SK-N-SH (cell line): ENCODE results near the gene XKR7. TPM values are rescaled to one million over a fixed set of nuclear protein-coding genes. Genes with fewer than 3 reads are reported as not detected.

ENCODE experiments used
- CTCF ChIA-PET: fragments of 300-600, 350-600 bp; formaldehyde crosslinking; extraction: SDS; loops from one replicate; lab custom pipeline; 2021; lab: Yijun Ruan, JAX
- POLR2A ChIA-PET: fragments of 350-600 bp; sonication (Branson Sonifier 250); formaldehyde crosslinking; extraction: SDS; loops from one replicate; lab custom pipeline; 2020; ENCODE audit warnings: antibody characterized with exemption, inconsistent platforms; lab: Yijun Ruan, JAX
- DNase-seq: peaks from one replicate; pipeline ENCODE4 v3.0.0; 2012
- H2AFZ ChIP-seq: fragments of 200-600 bp; sonication (generic); 2 replicates; pipeline ENCODE4 v1.8.1; 2016; ENCODE audit warnings: antibody characterized with exemption, mild to moderate bottlenecking, low read depth
- H3F3A ChIP-seq: fragments of 200-600 bp; sonication (generic); replicated peaks from 2 replicates; pipeline ENCODE3; 2016; ENCODE audit warnings: antibody characterized with exemption, mild to moderate bottlenecking; ENCODE audit not compliant: insufficient read depth
- H3K27ac ChIP-seq, 2 experiments: fragments of 200-500 bp in 1 of 2; fragments of 200-600 bp in 1 of 2; sonication (Bioruptor generic) in 1 of 2; sonication (generic), shearing (Covaris generic) in 1 of 2; 2 replicates each; pipeline versions ENCODE4 v1.5.1 to v1.6.1; 2014 to 2016; ENCODE audit warnings: low read depth in 2 of 2, inconsistent platforms in 1 of 2, low read length in 1 of 2, mild to moderate bottlenecking in 1 of 2, mixed read lengths in 1 of 2
- H3K27me3 ChIP-seq: fragments of 200-600 bp; sonication (generic), shearing (Covaris generic); 2 replicates; pipeline ENCODE4 v1.6.1; 2016; ENCODE audit warnings: mixed run types; ENCODE audit not compliant: insufficient read depth
- H3K36me3 ChIP-seq, 2 experiments: fragments of 200-500 bp in 1 of 2; fragments of 200-600 bp in 1 of 2; sonication (Bioruptor generic) in 1 of 2; sonication (generic) in 1 of 2; replicated peaks in 1 of 2; 2 replicates each; pipeline versions ENCODE3 to v1.5.1; 2014 to 2016; ENCODE audit warnings: low read length in 1 of 2, mild to moderate bottlenecking in 1 of 2; ENCODE audit not compliant: insufficient read depth in 2 of 2, control insufficient read depth in 1 of 2
- H3K4me1 ChIP-seq, 2 experiments: fragments of 200-500 bp in 1 of 2; fragments of 200-600 bp in 1 of 2; sonication (Bioruptor generic) in 1 of 2; sonication (generic), shearing (Covaris generic) in 1 of 2; 2 replicates each; pipeline versions ENCODE4 v1.5.1 to v1.6.1; 2014 to 2016; ENCODE audit warnings: low read depth in 1 of 2, low read length in 1 of 2, mixed run types in 1 of 2; ENCODE audit not compliant: insufficient read depth in 2 of 2, control insufficient read depth in 1 of 2
- H3K4me2 ChIP-seq: fragments of 200-600 bp; sonication (generic), shearing (Covaris generic); 2 replicates; pipeline ENCODE4 v1.6.1; 2017; ENCODE audit warnings: mixed run types
- H3K4me3 ChIP-seq, 2 experiments: fragments of 200-500 bp in 1 of 2; fragments of 200-600 bp in 1 of 2; sonication (Bioruptor generic) in 1 of 2; sonication (generic), shearing (Covaris generic) in 1 of 2; 2 replicates each; pipeline versions ENCODE4 v1.5.1 to v1.8.1; 2014 to 2016; ENCODE audit warnings: low read depth in 2 of 2, inconsistent platforms in 1 of 2, low read length in 1 of 2, mild to moderate bottlenecking in 1 of 2, mixed read lengths in 1 of 2, moderate library complexity in 1 of 2
- H3K79me2 ChIP-seq: fragments of 200-600 bp; sonication (generic); 2 replicates; pipeline ENCODE4 v1.8.1; 2017; ENCODE audit warnings: mild to moderate bottlenecking; ENCODE audit not compliant: insufficient read depth
- H3K9ac ChIP-seq: fragments of 200-600 bp; sonication (generic); 2 replicates; pipeline ENCODE4 v1.6.1; 2017; ENCODE audit warnings: mixed run types
- H3K9me2 ChIP-seq: fragments of 200-600 bp; sonication (generic); 2 replicates; pipeline ENCODE4 v1.6.1; 2017; ENCODE audit warnings: mixed run types
- H3K9me3 ChIP-seq: fragments of 200-600 bp; sonication (generic); 2 replicates; pipeline ENCODE4 v1.6.1; 2017; ENCODE audit warnings: mixed run types, mild to moderate bottlenecking, moderate library complexity
- H4K20me1 ChIP-seq: fragments of 200-600 bp; sonication (generic); 2 replicates; pipeline ENCODE4 v1.6.1; 2017; ENCODE audit warnings: mild to moderate bottlenecking, mixed run types; ENCODE audit not compliant: insufficient read depth
- EZH2phosphoT487 ChIP-seq: fragments of 200-600 bp; sonication (generic); IDR thresholded peaks from 2 replicates; pipeline ENCODE4 v1.6.1; 2017; ENCODE audit warnings: low read depth, mixed run types, mild to moderate bottlenecking, antibody characterized with exemption, moderate library complexity, borderline replicate concordance
- GATA2 ChIP-seq: sonication (generic); formaldehyde crosslinking; IDR thresholded peaks from 2 replicates; pipeline ENCODE4 v1.5.0; 2020; ENCODE audit warnings: mild to moderate bottlenecking, missing genetic modification reagents
- NFIC ChIP-seq: IDR thresholded peaks from 2 replicates; pipeline ENCODE4 v1.4.0; 2012; ENCODE audit warnings: borderline replicate concordance
- NRF1 ChIP-seq: IDR thresholded peaks from 2 replicates; pipeline ENCODE4 v1.6.1; 2012; ENCODE audit warnings: low read depth, mild to moderate bottlenecking, low read length
- PBX3 ChIP-seq: IDR thresholded peaks from 2 replicates; pipeline ENCODE4; 2012
- POLR2AphosphoS5 ChIP-seq: IDR thresholded peaks from 2 replicates; pipeline ENCODE4 v1.6.1; 2012; ENCODE audit warnings: low read depth, low read length
- RAD21 ChIP-seq: IDR thresholded peaks from 2 replicates; pipeline ENCODE4 v1.6.1; 2012; ENCODE audit warnings: mild to moderate bottlenecking, low read length
- RCOR1 ChIP-seq: fragments of 150-350 bp; IDR thresholded peaks from 2 replicates; pipeline ENCODE4 v1.6.1; 2017; ENCODE audit warnings: antibody characterized with exemption, low read length
- REST ChIP-seq: IDR thresholded peaks from 2 replicates; pipeline ENCODE4 v1.6.1; 2012; ENCODE audit warnings: mild to moderate bottlenecking, low read depth, low read length, moderate library complexity
- SMC3 ChIP-seq: IDR thresholded peaks from 2 replicates; pipeline ENCODE4 v1.6.1; 2012; ENCODE audit warnings: low read depth, low read length, improper control_type of control experiment
- WGBS: methylation state at CpG from one replicate; pipeline ENCODE4 v1.1.6; 2017; ENCODE audit warnings: low lambda C conversion rate; 5-methylcytosine and 5-hydroxymethylcytosine counted together
- polyA plus RNA-seq, 3 experiments: library from polyadenylated mRNA; depleted of rRNA; stranded (reverse); fragments of >200 nt; gene quantifications; 2 replicates each; pipeline ENCODE4 v1.2.3, GENCODE V29; 2012
- TF ChIP-seq, protein P1 (sequence below): IDR thresholded peaks from 2 replicates; pipeline ENCODE4 v1.4.0; 2012; ENCODE audit warnings: low read depth, borderline replicate concordance
- TF ChIP-seq, protein P2 (sequence below): fragments of 150-350 bp; IDR thresholded peaks from 2 replicates; pipeline ENCODE4 v1.6.1; 2016; ENCODE audit warnings: mild to moderate bottlenecking, low read depth, low read length
- TF ChIP-seq, protein P3 (sequence below): fragments of 150-350 bp; IDR thresholded peaks from 2 replicates; pipeline ENCODE4 v1.6.1; 2017; ENCODE audit warnings: antibody characterized with exemption, low read length, low read depth, borderline replicate concordance

The XKR7 gene
- polyA plus RNA-seq, 1 of the 3 experiments (the other 2 are of a cell fraction): 0.02 TPM

DNA sequence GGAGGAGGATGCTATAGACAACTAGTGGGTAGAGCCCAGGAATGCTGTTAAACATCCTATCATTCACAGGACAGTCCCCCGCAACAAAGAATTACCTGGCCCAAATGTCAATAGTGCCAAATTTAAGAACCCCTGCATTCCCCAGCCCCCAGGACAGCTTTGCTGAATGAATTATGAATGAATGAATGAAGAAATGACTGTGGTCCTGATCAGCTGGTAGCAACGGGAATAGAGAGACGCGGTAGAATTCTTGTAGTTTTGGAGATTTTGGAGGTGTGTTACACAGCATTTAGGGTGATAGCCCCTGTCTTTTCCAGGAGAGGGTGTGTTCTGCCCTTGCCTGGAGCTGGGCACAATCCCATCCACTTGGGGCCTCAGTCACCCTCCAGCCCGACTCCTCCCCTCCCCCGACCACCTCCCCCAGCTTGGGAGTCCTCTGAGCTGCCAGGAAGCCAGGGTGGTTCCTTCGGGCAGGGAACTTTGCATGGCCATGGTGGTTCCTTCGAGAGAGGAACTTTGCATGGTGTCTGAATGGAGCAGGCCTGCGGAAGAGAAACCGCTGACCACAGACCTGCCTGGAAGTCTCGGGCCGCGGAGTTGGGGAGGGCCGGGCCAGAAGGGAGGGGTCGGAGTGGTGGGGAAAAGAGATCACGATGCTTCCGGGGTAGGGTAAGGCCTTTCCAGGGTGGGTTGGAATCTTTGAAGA is 83.1 kb downstream of the XKR7 start:
- no peak overlapping the region for H3K4me2 ChIP-seq
- H3K9me3 ChIP-seq: no peaks in the 10 kb centered on the region
- H3K9me2 ChIP-seq: no peaks in the 10 kb centered on the region
- H3K4me1 ChIP-seq: no peaks in the 10 kb centered on the region; a peak in 1 of 4 replicates
- TF ChIP-seq SMC3 (no peak), GATA2 (no peak), EZH2phosphoT487 (no peak), POLR2AphosphoS5 (no peak), NRF1 (no peak), PBX3 (no peak), NFIC (no peak)
- TF ChIP-seq, protein P1, sequence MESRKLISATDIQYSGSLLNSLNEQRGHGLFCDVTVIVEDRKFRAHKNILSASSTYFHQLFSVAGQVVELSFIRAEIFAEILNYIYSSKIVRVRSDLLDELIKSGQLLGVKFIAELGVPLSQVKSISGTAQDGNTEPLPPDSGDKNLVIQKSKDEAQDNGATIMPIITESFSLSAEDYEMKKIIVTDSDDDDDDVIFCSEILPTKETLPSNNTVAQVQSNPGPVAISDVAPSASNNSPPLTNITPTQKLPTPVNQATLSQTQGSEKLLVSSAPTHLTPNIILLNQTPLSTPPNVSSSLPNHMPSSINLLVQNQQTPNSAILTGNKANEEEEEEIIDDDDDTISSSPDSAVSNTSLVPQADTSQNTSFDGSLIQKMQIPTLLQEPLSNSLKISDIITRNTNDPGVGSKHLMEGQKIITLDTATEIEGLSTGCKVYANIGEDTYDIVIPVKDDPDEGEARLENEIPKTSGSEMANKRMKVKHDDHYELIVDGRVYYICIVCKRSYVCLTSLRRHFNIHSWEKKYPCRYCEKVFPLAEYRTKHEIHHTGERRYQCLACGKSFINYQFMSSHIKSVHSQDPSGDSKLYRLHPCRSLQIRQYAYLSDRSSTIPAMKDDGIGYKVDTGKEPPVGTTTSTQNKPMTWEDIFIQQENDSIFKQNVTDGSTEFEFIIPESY: no peak
- TF ChIP-seq, all 33 proteins: peak for 0
- ChIA-PET POLR2A (no interaction called here), CTCF (no interaction called here)
- H2AFZ ChIP-seq: no peak overlapping the region
- no peak overlapping the region for H3K9ac ChIP-seq
- DNase-seq: no peak
- no peaks in the 10 kb centered on the region for H4K20me1 ChIP-seq
- no peaks in the 10 kb centered on the region for H3F3A ChIP-seq
- 65% methylated on average over 14 of the region's 17 CpGs for WGBS
- no peaks in the 10 kb centered on the region for H3K79me2 ChIP-seq
- no peaks in the 10 kb centered on the region for H3K36me3 ChIP-seq
- H3K27me3 ChIP-seq: peaks cover 50% of the 10 kb centered on the region
- no peak overlapping the region for H3K27ac ChIP-seq
- no peak overlapping the region for H3K4me3 ChIP-seq

GRCh38 chr20:32051720-32052089 is 83.8 kb downstream of the XKR7 start:
- WGBS: 77% methylated on average over 14 of the region's 14 CpGs
- H3K4me1 ChIP-seq: no peaks in the 10 kb centered on the region; a peak in 1 of 4 replicates
- H3K79me2 ChIP-seq: no peaks in the 10 kb centered on the region
- H3K9me3 ChIP-seq: no peaks in the 10 kb centered on the region
- no peaks in the 10 kb centered on the region for H3K9me2 ChIP-seq
- ChIA-PET CTCF (no interaction called here), POLR2A (no interaction called here)
- H3K9ac ChIP-seq: no peak overlapping the region
- no peaks in the 10 kb centered on the region for H3F3A ChIP-seq
- no peak overlapping the region for H3K4me3 ChIP-seq
- H3K27ac ChIP-seq: no peak overlapping the region
- no peak for DNase-seq
- H2AFZ ChIP-seq: no peak overlapping the region
- H3K27me3 ChIP-seq: peaks cover 52% of the 10 kb centered on the region
- H3K36me3 ChIP-seq: no peaks in the 10 kb centered on the region
- H3K4me2 ChIP-seq: no peak overlapping the region
- H4K20me1 ChIP-seq: no peaks in the 10 kb centered on the region
- no peak for TF ChIP-seq REST
- TF ChIP-seq POLR2AphosphoS5: no peak
- TF ChIP-seq RAD21: no peak
- TF ChIP-seq PBX3: no peak
- TF ChIP-seq, protein P2, sequence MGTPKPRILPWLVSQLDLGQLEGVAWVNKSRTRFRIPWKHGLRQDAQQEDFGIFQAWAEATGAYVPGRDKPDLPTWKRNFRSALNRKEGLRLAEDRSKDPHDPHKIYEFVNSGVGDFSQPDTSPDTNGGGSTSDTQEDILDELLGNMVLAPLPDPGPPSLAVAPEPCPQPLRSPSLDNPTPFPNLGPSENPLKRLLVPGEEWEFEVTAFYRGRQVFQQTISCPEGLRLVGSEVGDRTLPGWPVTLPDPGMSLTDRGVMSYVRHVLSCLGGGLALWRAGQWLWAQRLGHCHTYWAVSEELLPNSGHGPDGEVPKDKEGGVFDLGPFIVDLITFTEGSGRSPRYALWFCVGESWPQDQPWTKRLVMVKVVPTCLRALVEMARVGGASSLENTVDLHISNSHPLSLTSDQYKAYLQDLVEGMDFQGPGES: no peak
- TF ChIP-seq, protein P3, sequence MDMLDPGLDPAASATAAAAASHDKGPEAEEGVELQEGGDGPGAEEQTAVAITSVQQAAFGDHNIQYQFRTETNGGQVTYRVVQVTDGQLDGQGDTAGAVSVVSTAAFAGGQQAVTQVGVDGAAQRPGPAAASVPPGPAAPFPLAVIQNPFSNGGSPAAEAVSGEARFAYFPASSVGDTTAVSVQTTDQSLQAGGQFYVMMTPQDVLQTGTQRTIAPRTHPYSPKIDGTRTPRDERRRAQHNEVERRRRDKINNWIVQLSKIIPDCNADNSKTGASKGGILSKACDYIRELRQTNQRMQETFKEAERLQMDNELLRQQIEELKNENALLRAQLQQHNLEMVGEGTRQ: no peak
- TF ChIP-seq EZH2phosphoT487: no peak
- no peak for TF ChIP-seq SMC3
- TF ChIP-seq RCOR1: no peak
